ENCODE data around the gene ALKBH4. TPM values are rescaled to one million over a fixed set of nuclear protein-coding genes. Genes with fewer than 3 reads are reported as not detected.

Gene ALKBH4
- total and polyA plus RNA-seq, 2 donors (not counting 3 experiments of a cell fraction or from before 2014, with no cell fraction given): 5.3 to 10.8 TPM

DNA sequence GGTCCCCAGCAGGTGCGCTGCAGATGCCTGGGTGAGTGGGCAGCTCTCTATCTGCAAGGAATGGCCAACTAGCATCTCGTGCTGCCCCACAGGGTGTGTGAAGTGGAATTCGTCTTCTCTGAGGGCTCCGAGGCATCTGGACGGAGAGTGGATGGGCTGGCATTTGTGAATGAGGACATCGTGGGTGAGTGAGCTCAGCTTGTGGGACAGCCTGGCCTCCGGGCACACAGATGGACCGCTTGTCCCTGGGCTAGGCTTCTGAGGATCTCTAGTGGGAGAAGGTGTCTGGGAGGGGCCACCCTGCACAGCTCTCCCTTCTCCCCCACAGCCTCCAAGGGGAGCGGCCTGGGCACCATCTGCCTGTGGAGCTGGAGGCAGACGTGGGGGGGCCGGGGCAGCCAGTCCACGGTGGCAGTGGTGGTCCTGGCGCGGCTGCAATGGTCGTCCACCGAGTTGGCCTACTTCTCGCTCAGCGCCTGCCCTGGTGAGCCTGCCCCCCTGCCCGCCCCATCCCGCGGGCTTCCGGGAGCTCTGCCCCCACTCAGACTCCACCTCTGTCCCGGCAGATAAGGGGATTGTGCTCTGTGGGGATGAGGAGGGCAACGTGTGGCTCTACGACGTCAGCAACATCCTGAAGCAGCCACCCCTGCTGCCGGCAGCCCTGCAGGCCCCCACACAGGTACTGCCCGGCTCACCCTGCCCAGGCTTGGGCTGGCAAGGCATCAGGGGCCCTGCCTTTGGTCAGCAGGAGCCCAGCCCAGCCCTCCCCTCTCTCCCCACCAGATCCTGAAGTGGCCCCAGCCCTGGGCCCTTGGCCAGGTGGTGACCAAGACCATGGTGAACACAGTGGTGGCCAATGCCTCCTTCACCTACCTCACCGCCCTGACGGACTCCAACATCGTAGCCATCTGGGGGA is 7.7 kb upstream of the ALKBH4 start:
- CTCF ChIA-PET: no interaction called here
- no peaks in the 10 kb centered on the region for H3K27me3 ChIP-seq (ENCODE audit: control insufficient read depth in 2 of 2, insufficient read depth in 2 of 2, low read length in 2 of 2)
- no peak overlapping the region for H2AFZ ChIP-seq (ENCODE audit: low read depth, low read length)
- no peak overlapping the region for H3K9ac ChIP-seq (replicated peaks; ENCODE audit: extremely low read depth, insufficient read depth, low read length)
- H3K79me2 ChIP-seq (ENCODE audit: control insufficient read depth, insufficient read depth, low read length): no peaks in the 10 kb centered on the region
- no TSS peak for BruUV-seq (replicated peaks)
- H3K9me3 ChIP-seq (replicated peaks; ENCODE audit: control insufficient read depth, insufficient read depth, low read length): no peaks in the 10 kb centered on the region
- dilution Hi-C loops (cut with MboI; ENCODE audit: extremely low pct_ligation_motif_present, low sequenced_read_pairs) (no loop called here), intact Hi-C loops (cut with micrococcal nuclease) (no loop called here)
- no peak overlapping the region for H3K27ac ChIP-seq (ENCODE audit: insufficient read depth, low read depth, low read length)
- no peaks in the 10 kb centered on the region for H4K20me1 ChIP-seq (replicated peaks; ENCODE audit: control insufficient read depth, extremely low read depth, insufficient read depth, low read length)
- TF ChIP-seq, protein P1, sequence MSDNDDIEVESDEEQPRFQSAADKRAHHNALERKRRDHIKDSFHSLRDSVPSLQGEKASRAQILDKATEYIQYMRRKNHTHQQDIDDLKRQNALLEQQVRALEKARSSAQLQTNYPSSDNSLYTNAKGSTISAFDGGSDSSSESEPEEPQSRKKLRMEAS (IDR thresholded peaks at IDR 0.05; ENCODE audit: insufficient read depth, insufficient read length): no peak
- TF ChIP-seq POLR2AphosphoS5 (IDR thresholded peaks at IDR 0.05; ENCODE audit: insufficient read depth, low read depth, low read length): no peak
- H3K4me2 ChIP-seq (ENCODE audit: insufficient read depth, low read length): no peak overlapping the region
- POLR2A ChIA-PET: no interaction called here
- H3K4me3 ChIP-seq (replicated peaks in 1 of 3; ENCODE audit: insufficient read depth in 1 of 3, low read depth in 1 of 3, low read length in 3 of 3): no peak overlapping the region
- H3K9me1 ChIP-seq (replicated peaks; ENCODE audit: control insufficient read depth, extremely low read depth, insufficient read depth, low read length): no peaks in the 10 kb centered on the region
- peaks cover 2 to 22% of the 10 kb centered on the region in 2 experiments for H3K36me3 ChIP-seq (ENCODE audit: control insufficient read depth in 2 of 2, extremely low read depth in 1 of 2, insufficient read depth in 2 of 2, low read length in 2 of 2)
- no peaks in the 10 kb centered on the region for H3K4me1 ChIP-seq (ENCODE audit: control insufficient read depth, extremely low read depth, insufficient read depth, low read length)
- FAIRE-seq: no peak
- DNase-seq (ENCODE audit: low read depth, low spot score): no peak

DNA sequence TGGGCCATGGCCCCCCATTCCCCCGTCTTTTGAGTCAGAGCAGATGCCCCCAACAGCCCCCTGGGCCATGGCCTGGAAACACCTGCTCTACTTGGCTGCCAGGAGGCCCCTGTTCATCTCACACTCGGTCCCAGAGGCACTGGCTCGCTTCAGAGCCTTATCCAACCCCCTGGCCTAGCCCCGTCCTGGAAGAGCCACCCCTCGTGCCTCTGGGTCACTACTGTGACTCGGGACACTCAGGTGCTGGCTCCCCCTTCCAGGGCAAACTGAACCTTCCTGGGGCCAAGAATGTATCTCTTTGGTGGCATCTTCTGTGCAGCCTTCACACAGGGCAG is 7.1 kb upstream of the ALKBH4 start:
- ChIA-PET CTCF (no interaction called here), POLR2A (no interaction called here)
- Histone ChIP-seq H3K4me2 (ENCODE audit: insufficient read depth, low read length) (no peak overlapping the region), H2AFZ (ENCODE audit: low read depth, low read length) (no peak overlapping the region), H3K36me3 (ENCODE audit: control insufficient read depth in 2 of 2, extremely low read depth in 1 of 2, insufficient read depth in 2 of 2, low read length in 2 of 2) (peaks cover 2 to 22% of the 10 kb centered on the region in 2 experiments), H3K27ac (ENCODE audit: insufficient read depth, low read depth, low read length) (no peak overlapping the region), H3K9me3 (replicated peaks; ENCODE audit: control insufficient read depth, insufficient read depth, low read length) (no peaks in the 10 kb centered on the region), H3K4me3 (replicated peaks in 1 of 3; ENCODE audit: insufficient read depth in 1 of 3, low read depth in 1 of 3, low read length in 3 of 3) (no peak overlapping the region), H3K79me2 (ENCODE audit: control insufficient read depth, insufficient read depth, low read length) (no peaks in the 10 kb centered on the region), H3K4me1 (ENCODE audit: control insufficient read depth, extremely low read depth, insufficient read depth, low read length) (no peaks in the 10 kb centered on the region), H3K9ac (replicated peaks; ENCODE audit: extremely low read depth, insufficient read depth, low read length) (no peak overlapping the region), H3K9me1 (replicated peaks; ENCODE audit: control insufficient read depth, extremely low read depth, insufficient read depth, low read length) (no peaks in the 10 kb centered on the region), H3K27me3 (ENCODE audit: control insufficient read depth in 2 of 2, insufficient read depth in 2 of 2, low read length in 2 of 2) (no peaks in the 10 kb centered on the region), H4K20me1 (replicated peaks; ENCODE audit: control insufficient read depth, extremely low read depth, insufficient read depth, low read length) (no peaks in the 10 kb centered on the region)
- FAIRE-seq (no peak), DNase-seq (ENCODE audit: low read depth, low spot score) (no peak)
- no TSS peak for BruUV-seq (replicated peaks)
- dilution Hi-C loops (cut with MboI; ENCODE audit: extremely low pct_ligation_motif_present, low sequenced_read_pairs): no loop called here
- intact Hi-C loops (cut with micrococcal nuclease): no loop called here
- TF ChIP-seq MYC (IDR thresholded peaks at IDR 0.05; ENCODE audit: low read depth, low read length): no peak
- no peak for TF ChIP-seq GATA2 (IDR thresholded peaks at IDR 0.05; ENCODE audit: insufficient read depth, insufficient read length, low read depth, low read length)
- TF ChIP-seq, protein P1 (IDR thresholded peaks at IDR 0.05; ENCODE audit: insufficient read depth, insufficient read length): no peak

Measured in endothelial cell of umbilical vein (primary cell).